Tongue (tissue), 2 donors: ENCODE measurements around the gene JAK1. TPM values are rescaled to one million over a fixed set of nuclear protein-coding genes. Genes with fewer than 3 reads are reported as not detected.
A peak's percentile ranks its signal among the peaks of the same experiment; 100 is the strongest.

Source experiments
- DNase-seq: peaks from one replicate; pipeline ENCODE4 v3.0.0-alpha.2; 2015
- total RNA-seq: library from RNA; depleted of rRNA; stranded (reverse); fragments of >200 nt; gene quantifications from one replicate; pipeline ENCODE4 v1.2.3, GENCODE V29; 2014

The JAK1 gene
- total RNA-seq, 1 donor from 2014 or later, result 85.6 TPM

- DNase-seq, result peak; percentile 34
These were observed 74.9 kb downstream of the JAK1 start for GRCh38 chr1:64891448-64891825.

GRCh38 chr1:64890699-64891447 is 75.5 kb downstream of the JAK1 start:
- DNase-seq, result no peak

GRCh38 chr1:64887689-64888217 is 78.6 kb downstream of the JAK1 start:
- DNase-seq, result no peak

- DNase-seq, result no peak
These were observed 79.5 kb downstream of the JAK1 start for GRCh38 chr1:64886877-64887276.

GRCh38 chr1:64885648-64886047 is 80.7 kb downstream of the JAK1 start:
- DNase-seq, result no peak

- DNase-seq, result no peak
These were observed 81.9 kb downstream of the JAK1 start for GRCh38 chr1:64884261-64885040.

GRCh38 chr1:64882574-64883255 is 83.6 kb downstream of the JAK1 start:
- no peak for DNase-seq

GRCh38 chr1:64881281-64881680 is 85.1 kb downstream of the JAK1 start:
- DNase-seq, result no peak

- DNase-seq, result no peak
These were observed 85.9 kb downstream of the JAK1 start for GRCh38 chr1:64880449-64880848.

GRCh38 chr1:64878931-64879611 is 87.3 kb downstream of the JAK1 start:
- no peak for DNase-seq

GRCh38 chr1:64878090-64878489 is 88.3 kb downstream of the JAK1 start:
- no peak for DNase-seq

GRCh38 chr1:64877598-64877997 is 88.8 kb downstream of the JAK1 start:
- no peak for DNase-seq

- no peak for DNase-seq
These were observed 89.2 kb downstream of the JAK1 start for GRCh38 chr1:64877151-64877550.

GRCh38 chr1:64875606-64876005 is 90.7 kb downstream of the JAK1 start:
- DNase-seq, result no peak

GRCh38 chr1:64875101-64875500 is 91.2 kb downstream of the JAK1 start:
- no peak for DNase-seq

GRCh38 chr1:64874666-64875065 is 91.7 kb downstream of the JAK1 start:
- no peak for DNase-seq

- no peak for DNase-seq
These were observed 92.8 kb downstream of the JAK1 start for GRCh38 chr1:64873576-64873975.

GRCh38 chr1:64872067-64872466 is 94.3 kb downstream of the JAK1 start:
- no peak for DNase-seq

- no peak for DNase-seq
These were observed 95.1 kb downstream of the JAK1 start for GRCh38 chr1:64871256-64871655.

GRCh38 chr1:64867266-64867665 is 99.1 kb downstream of the JAK1 start:
- DNase-seq, result no peak

- DNase-seq, result peak; percentile 31
These were observed 99.7 kb downstream of the JAK1 start for GRCh38 chr1:64866689-64867088.

GRCh38 chr1:64865105-64865757 is 101.1 kb downstream of the JAK1 start:
- DNase-seq, result no peak
